ENCODE measurements around the gene UBA5. TPM values are rescaled to one million over a fixed set of nuclear protein-coding genes. Genes with fewer than 3 reads are reported as not detected.

The UBA5 gene
- total and polyA plus RNA-seq, 9 of the 15 experiments (the other 6 are each of a cell fraction or from before 2014, with no cell fraction given) = 8.1 to 71.1 (median 29.4) TPM

GRCh38 chr3:132660052-132660810 is at the start of gene UBA5 (continued):
- no peak for TF ChIP-seq CUX1 (CRISPR knock-in tag; IDR thresholded peaks at IDR 0.05)
- no peak for TF ChIP-seq GATAD2A (IDR thresholded peaks at IDR 0.05)
- TF ChIP-seq THRB (CRISPR knock-in tag; conservative IDR thresholded peaks at IDR 0.05) = 0 out of 2 replicates have a peak, but pooled peaks have one; percentile 22
- no peak for TF ChIP-seq CHD2 (IDR thresholded peaks at IDR 0.05; ENCODE audit: low read depth, low read length)
- no peak for TF ChIP-seq ZC3H8 (IDR thresholded peaks at IDR 0.05)
- TF ChIP-seq KDM5B (IDR thresholded peaks at IDR 0.05; ENCODE audit: insufficient replicate concordance, low read depth, low read length) = peak; percentile 77
- TF ChIP-seq ZBTB12 (CRISPR knock-in tag; IDR thresholded peaks at IDR 0.05) = no peak
- no peak for TF ChIP-seq BRF1 (IDR thresholded peaks at IDR 0.05; ENCODE audit: borderline replicate concordance, extremely low read depth, insufficient read length)
- TF ChIP-seq ETS1 (conservative IDR thresholded peaks at IDR 0.05; ENCODE audit: control insufficient read depth, low read depth, low read length) = no peak
- TF ChIP-seq CBFB (CRISPR knock-in tag; IDR thresholded peaks at IDR 0.05) = no peak
- TF ChIP-seq GTF2A2 (tag; IDR thresholded peaks at IDR 0.05) = 0 out of 2 replicates have a peak, but pooled peaks have one; percentile 20
- TF ChIP-seq BHLHE40 (IDR thresholded peaks at IDR 0.05; ENCODE audit: low read length) = no peak
- TF ChIP-seq STAT5B (CRISPR knock-in tag; IDR thresholded peaks at IDR 0.05) = no peak
- no peak for TF ChIP-seq CHD4 (IDR thresholded peaks at IDR 0.05; ENCODE audit: insufficient read depth, insufficient replicate concordance, low read depth, low read length, poor library complexity, severe bottlenecking)
- TF ChIP-seq MTA3 (IDR thresholded peaks at IDR 0.05; ENCODE audit: borderline replicate concordance) = 0 out of 2 replicates have a peak, but pooled peaks have one; percentile 31
- TF ChIP-seq CBFA2T3 (IDR thresholded peaks at IDR 0.05) = no peak
- no peak for TF ChIP-seq ZNF398 (CRISPR knock-in tag; IDR thresholded peaks at IDR 0.05)

Measured in K562 (cell line).